Neuronal stem cell (in vitro differentiated cells): ENCODE measurements around the gene TTN.
A peak's percentile ranks its signal among the peaks of the same experiment; 100 is the strongest.

ENCODE experiments used
- DNase-seq: peaks from one replicate; pipeline ENCODE4 v3.0.0-alpha.2; 2013; ENCODE audit warnings: low spot score
- H2AFZ ChIP-seq: one replicate; pipeline ENCODE4 v1.6.1; 2013; ENCODE audit warnings: mild to moderate bottlenecking, low read length, inconsistent platforms
- H2AK5ac ChIP-seq: 2 replicates; pipeline ENCODE4 v1.6.1; 2013; ENCODE audit warnings: low read depth, mild to moderate bottlenecking, inconsistent platforms, low read length, moderate library complexity, mixed read lengths
- H2BK120ac ChIP-seq: 2 replicates; pipeline ENCODE4 v1.6.1; 2013; ENCODE audit warnings: low read depth, mild to moderate bottlenecking, inconsistent platforms, low read length, moderate library complexity, mixed read lengths
- H2BK12ac ChIP-seq: one replicate; pipeline ENCODE4 v1.6.1; 2013; ENCODE audit warnings: low read length, inconsistent platforms
- H2BK15ac ChIP-seq: 2 replicates; pipeline ENCODE4 v1.6.1; 2013; ENCODE audit warnings: mild to moderate bottlenecking, low read length, inconsistent platforms, mixed read lengths
- H2BK5ac ChIP-seq: one replicate; pipeline ENCODE4 v1.6.1; 2013; ENCODE audit warnings: inconsistent platforms, mild to moderate bottlenecking, low read length, moderate library complexity
- H3K14ac ChIP-seq: one replicate; pipeline ENCODE4 v1.6.1; 2013; ENCODE audit warnings: low read length, inconsistent platforms
- H3K18ac ChIP-seq: 2 replicates; pipeline ENCODE4 v1.6.1; 2013; ENCODE audit warnings: low read length, inconsistent platforms
- H3K23ac ChIP-seq: 2 replicates; pipeline ENCODE4 v1.6.1; 2013; ENCODE audit warnings: low read depth, mild to moderate bottlenecking, mixed read lengths, low read length, inconsistent platforms; ENCODE audit not compliant: poor library complexity
- H3K27ac ChIP-seq: replicated peaks from 3 replicates; pipeline ENCODE4 v1.5.1; 2013; ENCODE audit warnings: low read length, inconsistent platforms
- H3K27me3 ChIP-seq, 3 experiments: 2 replicates each; pipeline ENCODE4 v1.6.1; 2013; ENCODE audit warnings: low read length in 3 of 3, mild to moderate bottlenecking in 2 of 3, inconsistent platforms in 1 of 3, low read depth in 1 of 3, mixed read lengths in 1 of 3, moderate library complexity in 1 of 3; ENCODE audit not compliant: control insufficient read depth in 3 of 3, insufficient read depth in 3 of 3
- H3K36me3 ChIP-seq, 2 donors: replicated peaks in 1 of 2; 2 replicates each; pipeline ENCODE4 v1.6.1; 2013; ENCODE audit warnings: low read length in 2 of 2; ENCODE audit not compliant: control insufficient read depth in 2 of 2, insufficient read depth in 2 of 2
- H3K4ac ChIP-seq: 2 replicates; pipeline ENCODE4 v1.6.1; 2013; ENCODE audit warnings: inconsistent platforms, mild to moderate bottlenecking, low read length, moderate library complexity
- H3K4me1 ChIP-seq, 2 donors: 1 replicate in 1 of 2; 2 replicates in 1 of 2; pipeline ENCODE4 v1.6.1; 2013; ENCODE audit warnings: low read length in 2 of 2, low read depth in 1 of 2; ENCODE audit not compliant: control insufficient read depth in 2 of 2, insufficient read depth in 1 of 2
- H3K4me2 ChIP-seq: one replicate; pipeline ENCODE4 v1.6.1; 2013; ENCODE audit warnings: mild to moderate bottlenecking, low read length, inconsistent platforms; ENCODE audit not compliant: insufficient read depth, poor library complexity, severe bottlenecking
- H3K4me3 ChIP-seq, 2 donors: 2 replicates each; pipeline ENCODE4 v1.5.1; 2013; ENCODE audit warnings: low read length in 2 of 2, mild to moderate bottlenecking in 2 of 2, inconsistent platforms in 1 of 2, moderate library complexity in 1 of 2
- H3K79me1 ChIP-seq: one replicate; pipeline ENCODE4 v1.6.1; 2013; ENCODE audit warnings: low read depth, mild to moderate bottlenecking, inconsistent platforms, low read length, moderate library complexity
- H3K9ac ChIP-seq: one replicate; pipeline ENCODE4 v1.6.1; 2013; ENCODE audit warnings: mild to moderate bottlenecking, low read depth, low read length, inconsistent platforms; ENCODE audit not compliant: poor library complexity
- H3K9me3 ChIP-seq, 2 donors: replicated peaks in 1 of 2; 2 replicates each; pipeline versions ENCODE3 to v1.6.1; 2013; ENCODE audit warnings: low read length in 2 of 2, mild to moderate bottlenecking in 2 of 2, inconsistent platforms in 1 of 2, low read depth in 1 of 2, mixed read lengths in 1 of 2, moderate library complexity in 1 of 2; ENCODE audit not compliant: control insufficient read depth in 2 of 2, insufficient read depth in 1 of 2
- H4K8ac ChIP-seq: one replicate; pipeline ENCODE4 v1.6.1; 2013; ENCODE audit warnings: low read depth, mild to moderate bottlenecking, inconsistent platforms, low read length, moderate library complexity
- H4K91ac ChIP-seq: one replicate; pipeline ENCODE4 v1.6.1; 2013; ENCODE audit warnings: low read length, low read depth, mild to moderate bottlenecking, inconsistent platforms; ENCODE audit not compliant: poor library complexity
- WGBS, 2 donors: extraction: QIAGEN DNeasy Blood & Tissue Kit; methylation state at CpG; one replicate each; pipeline ENCODE4 v1.1.7; 2013; ENCODE audit warnings: missing lambda C conversion rate in 2 of 2, mixed read lengths in 1 of 2; ENCODE audit not compliant: insufficient read length in 2 of 2, insufficient replicate concordance in 1 of 2; ENCODE audit errors: extremely low coverage in 2 of 2; 5-methylcytosine and 5-hydroxymethylcytosine counted together

The TTN gene

DNA sequence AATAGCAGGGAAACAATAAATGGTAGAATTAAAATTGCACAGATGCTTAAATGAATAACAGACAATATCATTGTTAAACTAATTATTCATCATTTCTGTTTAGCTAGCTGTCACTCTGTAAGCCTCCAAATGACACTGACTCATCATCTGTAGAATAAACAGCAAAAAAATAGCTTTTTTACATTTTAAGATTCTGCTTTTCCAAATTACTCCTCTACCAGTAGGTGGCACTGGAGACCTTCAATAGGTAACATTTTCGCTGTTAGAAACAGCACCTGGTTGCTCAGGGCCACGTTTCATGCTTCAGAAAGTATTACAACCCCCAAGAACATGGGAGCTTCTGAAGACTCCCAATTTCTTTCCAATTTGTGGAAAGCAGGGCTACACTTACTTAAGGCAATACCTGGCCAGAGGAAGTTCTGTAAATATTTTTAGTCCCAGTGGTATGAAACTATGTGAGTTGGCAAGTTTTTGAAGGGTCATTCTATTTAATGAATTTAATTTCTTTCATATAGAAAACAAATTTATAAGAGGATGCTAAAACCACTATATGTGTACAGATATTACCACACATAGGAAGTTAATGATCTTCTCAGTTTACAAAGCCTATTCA is 45.4 kb downstream of the TTN start:
- no peak overlapping the region for H3K14ac ChIP-seq
- no peak overlapping the region for H2BK5ac ChIP-seq
- no peak overlapping the region for H2BK120ac ChIP-seq
- H3K36me3 ChIP-seq, result no peaks in the 10 kb centered on the region
- no peaks in the 10 kb centered on the region for H3K27me3 ChIP-seq
- H3K4me3 ChIP-seq, result no peak overlapping the region
- no peak overlapping the region for H4K8ac ChIP-seq
- no peak overlapping the region for H3K4ac ChIP-seq
- no peak overlapping the region for H3K4me2 ChIP-seq
- no peak overlapping the region for H3K27ac ChIP-seq
- H2BK12ac ChIP-seq, result no peak overlapping the region
- H2AFZ ChIP-seq, result no peak overlapping the region
- WGBS, 2 donors, result no CpG with 5 or more reads among the region's 2 CpGs
- H3K18ac ChIP-seq, result no peak overlapping the region
- H2AK5ac ChIP-seq, result no peak overlapping the region
- H2BK15ac ChIP-seq, result no peak overlapping the region
- no peaks in the 10 kb centered on the region for H3K79me1 ChIP-seq
- peak; percentile 43 for DNase-seq
- H4K91ac ChIP-seq, result no peak overlapping the region
- no peaks in the 10 kb centered on the region for H3K9me3 ChIP-seq
- H3K4me1 ChIP-seq, result no peaks in the 10 kb centered on the region
- H3K9ac ChIP-seq, result no peak overlapping the region
- H3K23ac ChIP-seq, result no peak overlapping the region

DNA sequence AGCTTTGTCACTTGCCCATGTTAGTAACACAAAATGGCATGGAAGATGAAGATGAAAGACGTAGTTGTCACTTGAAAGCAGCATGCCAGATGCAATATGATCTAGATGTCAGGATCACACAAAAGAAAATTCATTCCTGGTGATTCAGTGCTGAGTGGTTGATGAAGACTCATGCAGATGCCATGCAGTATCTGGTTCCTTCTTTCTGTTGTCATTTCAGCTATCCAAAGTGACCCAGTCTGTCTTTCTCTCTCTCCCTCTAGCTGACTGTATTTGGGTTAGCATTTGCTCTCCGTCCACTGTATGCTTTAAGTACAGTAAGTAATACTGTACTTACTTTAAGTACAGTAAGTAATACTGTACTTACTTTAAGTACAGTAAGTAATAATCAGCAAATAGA is 50.4 kb downstream of the TTN start:
- Histone ChIP-seq H4K91ac (no peak overlapping the region), H4K8ac (no peak overlapping the region), H3K14ac (no peak overlapping the region), H3K4me2 (no peak overlapping the region), H3K36me3 (no peaks in the 10 kb centered on the region), H3K4ac (no peak overlapping the region), H3K4me3 (no peak overlapping the region), H3K9me3 (no peaks in the 10 kb centered on the region), H3K27ac (no peak overlapping the region), H2BK15ac (no peak overlapping the region), H2BK5ac (no peak overlapping the region), H3K18ac (no peak overlapping the region), H3K27me3 (no peaks in the 10 kb centered on the region), H3K4me1 (no peaks in the 10 kb centered on the region), H2AK5ac (no peak overlapping the region), H2AFZ (no peak overlapping the region), H3K9ac (no peak overlapping the region), H2BK120ac (no peak overlapping the region), H3K79me1 (no peaks in the 10 kb centered on the region), H3K23ac (no peak overlapping the region), H2BK12ac (no peak overlapping the region)
- no peak for DNase-seq
- WGBS, 2 donors, result no CpG with 5 or more reads among the region's 2 CpGs

DNA sequence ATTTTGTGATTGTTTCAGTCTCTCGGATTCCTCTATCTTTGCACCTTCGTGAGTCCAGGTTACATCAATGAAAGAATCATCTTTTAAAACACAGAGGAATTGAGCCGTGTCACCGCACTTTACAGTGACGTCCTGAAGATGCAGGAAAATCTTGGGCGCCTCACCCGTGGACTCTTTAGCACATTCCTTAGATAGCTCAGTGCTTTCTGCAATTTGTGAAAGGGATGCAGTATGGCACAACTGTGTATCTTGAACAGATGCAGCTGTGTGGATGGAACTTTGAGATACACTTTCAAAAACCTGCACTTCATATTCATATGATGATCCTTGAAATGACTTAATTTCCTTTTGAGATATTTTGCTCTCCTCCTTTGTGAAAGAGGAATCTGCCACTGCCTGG is 50.9 kb downstream of the TTN start:
- Histone ChIP-seq H3K27ac (no peak overlapping the region), H2BK5ac (no peak overlapping the region), H2AFZ (no peak overlapping the region), H3K14ac (no peak overlapping the region), H3K4me3 (no peak overlapping the region), H4K91ac (no peak overlapping the region), H2BK120ac (no peak overlapping the region), H3K18ac (no peak overlapping the region), H2BK15ac (no peak overlapping the region), H2BK12ac (no peak overlapping the region), H3K23ac (no peak overlapping the region), H3K9me3 (no peaks in the 10 kb centered on the region), H3K27me3 (no peaks in the 10 kb centered on the region), H4K8ac (no peak overlapping the region), H3K4me2 (no peak overlapping the region), H2AK5ac (no peak overlapping the region), H3K4me1 (no peaks in the 10 kb centered on the region), H3K4ac (no peak overlapping the region), H3K9ac (no peak overlapping the region), H3K36me3 (no peaks in the 10 kb centered on the region), H3K79me1 (no peaks in the 10 kb centered on the region)
- WGBS, 2 donors, result no CpG with 5 or more reads among the region's 7 CpGs
- DNase-seq, result no peak

DNA sequence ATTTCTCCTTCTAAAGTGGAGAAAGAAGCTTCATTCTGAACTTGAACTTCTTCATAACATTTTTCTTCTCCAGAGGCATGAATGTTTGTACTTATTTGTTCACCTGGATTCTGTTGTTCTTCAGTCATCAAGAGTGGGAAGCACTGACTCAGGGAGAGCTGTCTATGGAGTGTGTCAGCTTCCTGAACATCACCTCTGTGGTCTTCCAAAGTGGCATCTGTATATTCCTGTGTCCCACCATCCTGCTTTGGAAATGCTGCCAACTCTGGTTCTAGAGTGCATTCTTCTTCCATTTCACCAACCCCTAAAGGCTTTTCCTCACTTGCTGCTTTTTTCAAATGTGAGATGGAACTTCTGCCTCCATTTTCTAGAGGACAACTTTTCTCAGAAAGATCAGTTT is 59.5 kb downstream of the TTN start:
- no peaks in the 10 kb centered on the region for H3K36me3 ChIP-seq
- no peak overlapping the region for H2AFZ ChIP-seq
- H2BK120ac ChIP-seq, result no peak overlapping the region
- no peak overlapping the region for H3K4ac ChIP-seq
- H4K8ac ChIP-seq, result no peak overlapping the region
- H2BK15ac ChIP-seq, result no peak overlapping the region
- no peak overlapping the region for H3K4me3 ChIP-seq
- no peak for DNase-seq
- H3K9me3 ChIP-seq, result no peaks in the 10 kb centered on the region
- no peak overlapping the region for H3K9ac ChIP-seq
- no peak overlapping the region for H3K27ac ChIP-seq
- no peaks in the 10 kb centered on the region for H3K79me1 ChIP-seq
- H3K14ac ChIP-seq, result no peak overlapping the region
- no peaks in the 10 kb centered on the region for H3K27me3 ChIP-seq
- H4K91ac ChIP-seq, result no peak overlapping the region
- no peak overlapping the region for H2AK5ac ChIP-seq
- H2BK12ac ChIP-seq, result no peak overlapping the region
- H3K18ac ChIP-seq, result no peak overlapping the region
- H3K23ac ChIP-seq, result no peak overlapping the region
- no peaks in the 10 kb centered on the region for H3K4me1 ChIP-seq
- no peak overlapping the region for H3K4me2 ChIP-seq
- H2BK5ac ChIP-seq, result no peak overlapping the region
